Prostate gland (tissue), 2 donors: Measurements from ENCODE around the gene LYPD8.
"Not testable (repeated sequence)": the region's sequence is repeated elsewhere in the genome, so short reads cannot be mapped to it uniquely, and the experiment has no call there.

Experiments
- CTCF ChIP-seq, 4 experiments: fragments of 200-600 bp in 2 of 4; fragments of 450-650 bp in 2 of 4; sonication (generic) in 2 of 4; IDR thresholded peaks; 1 replicate in 3 of 4; 2 replicates in 1 of 4; pipeline ENCODE4 v1.5.1; 2016 to 2019; ENCODE audit warnings: antibody characterized with exemption in 4 of 4, mild to moderate bottlenecking in 2 of 4, moderate library complexity in 2 of 4
- POLR2A ChIP-seq: fragments of 450-650 bp; IDR thresholded peaks from one replicate; pipeline ENCODE4 v1.6.1; 2016; ENCODE audit warnings: antibody characterized with exemption, mild to moderate bottlenecking
- POLR2AphosphoS5 ChIP-seq: sonication (generic); formaldehyde crosslinking; IDR thresholded peaks from one replicate; pipeline ENCODE4 v1.6.1; 2017; ENCODE audit warnings: antibody characterized with exemption

- not testable (repeated sequence) for TF ChIP-seq CTCF (IDR thresholded peaks at IDR 0.05); POLR2A; POLR2AphosphoS5
These were observed 39.1 kb upstream of the LYPD8 start for GRCh38 chr1:248794663-248795062.
